Measurements from ENCODE around the gene RAB8B. TPM values are rescaled to one million over a fixed set of nuclear protein-coding genes. Genes with fewer than 3 reads are reported as not detected.

The RAB8B gene
- total RNA-seq, 4 donors from 2014 or later, result 18.7 to 41.0 (median 35.5) TPM

- no peaks in the 10 kb centered on the region for H3K27me3 ChIP-seq
- TF ChIP-seq POLR2AphosphoS5 (IDR thresholded peaks at IDR 0.05), result no peak
- TF ChIP-seq EP300 (IDR thresholded peaks at IDR 0.05), result no peak
- no peak for TF ChIP-seq CTCF (IDR thresholded peaks at IDR 0.05)
- no peak for TF ChIP-seq POLR2A (IDR thresholded peaks at IDR 0.05; ENCODE audit: low read depth)
- 81% methylated on average over 4 of the region's 4 CpGs for WGBS
- intact Hi-C loops (cut with DNase I), result loop anchor here (5.0 kb wide), 1 partner anchor 83 kb away; the partner anchor contains the start of gene APH1B
- no peaks in the 10 kb centered on the region for H3K36me3 ChIP-seq
- no peaks in the 10 kb centered on the region for H3K9me3 ChIP-seq
- no peak overlapping the region for H3K4me3 ChIP-seq
- peaks cover 30 to 83% (median 73%) of the 10 kb centered on the region in 4 donors for H3K4me1 ChIP-seq
- H3K27ac ChIP-seq (replicated peaks in 1 of 4), result peak overlapping the region in 3 of 4 donors; percentile 2 to 36 (median 29)
- DNase-seq (ENCODE audit: extremely low spot score), result no peak
These were observed 4.9 kb downstream of the RAB8B start for GRCh38 chr15:63194302-63194701.

- no peak for TF ChIP-seq POLR2A (IDR thresholded peaks at IDR 0.05; ENCODE audit: low read depth)
- TF ChIP-seq POLR2AphosphoS5 (IDR thresholded peaks at IDR 0.05), result no peak
- no peak for TF ChIP-seq CTCF (IDR thresholded peaks at IDR 0.05)
- no peak for TF ChIP-seq EP300 (IDR thresholded peaks at IDR 0.05)
- WGBS, result 64% methylated on average over 4 of the region's 4 CpGs
- Histone ChIP-seq H3K27ac (replicated peaks in 1 of 4) (peak overlapping the region in 3 of 4 donors; percentile 22 to 39 (median 36)), H3K9me3 (no peaks in the 10 kb centered on the region), H3K4me1 (peaks cover 30 to 83% (median 71%) of the 10 kb centered on the region in 4 donors), H3K27me3 (no peaks in the 10 kb centered on the region), H3K4me3 (peak overlapping the region in 1 of 4 donors; percentile 12), H3K36me3 (no peaks in the 10 kb centered on the region)
- intact Hi-C loops (cut with DNase I), result loop anchor here (5.0 kb wide), 2 partner anchors 47 to 82 kb away; partner anchors contain the start of gene APH1B
- no peak for DNase-seq (ENCODE audit: extremely low spot score)
These were observed 5.6 kb downstream of the RAB8B start for GRCh38 chr15:63194880-63195568.

- 71% methylated on average over 3 of the region's 3 CpGs for WGBS
- no peaks in the 10 kb centered on the region for H3K9me3 ChIP-seq
- TF ChIP-seq CTCF (IDR thresholded peaks at IDR 0.05), result no peak
- TF ChIP-seq EP300 (IDR thresholded peaks at IDR 0.05), result no peak
- TF ChIP-seq POLR2A (IDR thresholded peaks at IDR 0.05; ENCODE audit: low read depth), result no peak
- TF ChIP-seq POLR2AphosphoS5 (IDR thresholded peaks at IDR 0.05), result no peak
- H3K4me3 ChIP-seq, result peak overlapping the region in 1 of 4 donors; percentile 12
- intact Hi-C loops (cut with DNase I), result loop anchor here (5.0 kb wide), 1 partner anchor 47 kb away; no protein-coding TSS in a partner anchor
- no peaks in the 10 kb centered on the region for H3K36me3 ChIP-seq
- no peak for DNase-seq (ENCODE audit: extremely low spot score)
- H3K27ac ChIP-seq (replicated peaks in 1 of 4), result peak overlapping the region in 2 of 4 donors; percentile 22 to 39
- no peaks in the 10 kb centered on the region for H3K27me3 ChIP-seq
- peaks cover 30 to 77% (median 66%) of the 10 kb centered on the region in 4 donors for H3K4me1 ChIP-seq
These were observed 6.2 kb downstream of the RAB8B start for GRCh38 chr15:63195569-63196015.

- 86% methylated on average over 1 of the region's 1 CpG for WGBS
- TF ChIP-seq POLR2A (IDR thresholded peaks at IDR 0.05; ENCODE audit: low read depth), result no peak
- no peak for DNase-seq (ENCODE audit: extremely low spot score)
- intact Hi-C loops (cut with DNase I), result loop anchor here (5.0 kb wide), 1 partner anchor 45 kb away; no protein-coding TSS in a partner anchor
- no peaks in the 10 kb centered on the region for H3K27me3 ChIP-seq
- H3K4me3 ChIP-seq, result no peak overlapping the region
- H3K36me3 ChIP-seq, result no peaks in the 10 kb centered on the region
- peaks cover 27 to 66% (median 53%) of the 10 kb centered on the region in 4 donors for H3K4me1 ChIP-seq
- H3K9me3 ChIP-seq, result no peaks in the 10 kb centered on the region
- no peak overlapping the region for H3K27ac ChIP-seq (replicated peaks in 1 of 4)
These were observed 7.4 kb downstream of the RAB8B start for GRCh38 chr15:63196842-63197241.

GRCh38 chr15:63197626-63198025 lies 8.2 kb downstream of the RAB8B start:
- WGBS, result 94% methylated on average over 1 of the region's 1 CpG
- H3K36me3 ChIP-seq, result no peaks in the 10 kb centered on the region
- TF ChIP-seq POLR2AphosphoS5 (IDR thresholded peaks at IDR 0.05), result no peak
- no peaks in the 10 kb centered on the region for H3K27me3 ChIP-seq
- no peak overlapping the region for H3K27ac ChIP-seq (replicated peaks in 1 of 4)
- DNase-seq (ENCODE audit: extremely low spot score), result no peak
- no peaks in the 10 kb centered on the region for H3K9me3 ChIP-seq
- intact Hi-C loops (cut with DNase I), result loop anchor here (5.0 kb wide), 1 partner anchor 45 kb away; no protein-coding TSS in a partner anchor
- peaks cover 27 to 62% (median 54%) of the 10 kb centered on the region in 4 donors for H3K4me1 ChIP-seq
- H3K4me3 ChIP-seq, result no peak overlapping the region
